HepG2 (cell line): ENCODE data around the gene GPR15. TPM values are rescaled to one million over a fixed set of nuclear protein-coding genes. Genes with fewer than 3 reads are reported as not detected.

Experiments
- ARHGAP35 ChIP-seq: sonication (generic); formaldehyde crosslinking; IDR thresholded peaks from 2 replicates; pipeline ENCODE4 v1.9.0; 2022; ENCODE audit warnings: mild to moderate bottlenecking, inconsistent platforms, moderate library complexity, missing genetic modification reagents, borderline replicate concordance
- CC2D1A ChIP-seq: sonication (generic); formaldehyde crosslinking; IDR thresholded peaks from 2 replicates; pipeline ENCODE4 v1.8.1; 2023; ENCODE audit warnings: mild to moderate bottlenecking, missing genetic modification reagents
- CHCHD3 ChIP-seq: sonication (generic); formaldehyde crosslinking; IDR thresholded peaks from 2 replicates; pipeline ENCODE4 v1.8.0; 2022; ENCODE audit warnings: mild to moderate bottlenecking, missing genetic modification reagents, moderate library complexity
- CREB1 ChIP-seq, 2 experiments: fragments of 450-650 bp in 1 of 2; IDR thresholded peaks; 2 replicates each; pipeline ENCODE4 v1.6.1; 2016 to 2017; ENCODE audit warnings: control low read depth in 1 of 2, mild to moderate bottlenecking in 1 of 2, missing compliant biosample characterization in 1 of 2, missing genetic modification characterization in 1 of 2
- HNRNPUL1 ChIP-seq: fragments of 200-400 bp; formaldehyde crosslinking; IDR thresholded peaks from 2 replicates; pipeline ENCODE4 v1.6.1; 2017; ENCODE audit warnings: low read depth, mild to moderate bottlenecking, low read length, moderate library complexity
- KLF6 ChIP-seq: IDR thresholded peaks from 2 replicates; pipeline ENCODE4 v1.8.0; 2016; ENCODE audit warnings: missing biosample characterization, missing genetic modification reagents
- KMT2B ChIP-seq: IDR thresholded peaks from 2 replicates; pipeline ENCODE4 v1.6.1; 2016; ENCODE audit warnings: missing genetic modification reagents, missing compliant biosample characterization
- PRMT3 ChIP-seq: sonication (generic); formaldehyde crosslinking; IDR thresholded peaks from 2 replicates; pipeline ENCODE4 v1.8.1; 2022; ENCODE audit warnings: low read depth, mild to moderate bottlenecking, moderate library complexity, missing genetic modification reagents, borderline replicate concordance
- SAP130 ChIP-seq: IDR thresholded peaks from 2 replicates; pipeline ENCODE4 v1.6.1; 2016; ENCODE audit warnings: low read depth
- SRY ChIP-seq: sonication (generic); formaldehyde crosslinking; IDR thresholded peaks from 2 replicates; pipeline ENCODE4 v1.8.0; 2022; ENCODE audit warnings: mild to moderate bottlenecking, missing genetic modification reagents
- TARDBP ChIP-seq: sonication (generic); formaldehyde crosslinking; IDR thresholded peaks from 2 replicates; pipeline ENCODE4 v1.8.0; 2022; ENCODE audit warnings: mild to moderate bottlenecking, missing genetic modification reagents
- U2AF1 ChIP-seq: fragments of 200-400 bp; formaldehyde crosslinking; optimal IDR thresholded peaks from 2 replicates; pipeline ENCODE3; 2017; ENCODE audit warnings: mild to moderate bottlenecking, low read depth, low read length
- U2AF2 ChIP-seq: fragments of 200-400 bp; formaldehyde crosslinking; IDR thresholded peaks from 2 replicates; pipeline ENCODE4 v1.6.1; 2017; ENCODE audit warnings: low read depth, mild to moderate bottlenecking, low read length
- ZBTB3 ChIP-seq: sonication (generic); formaldehyde crosslinking; IDR thresholded peaks from 2 replicates; pipeline ENCODE4 v1.4.0; 2020; ENCODE audit warnings: low read depth, mild to moderate bottlenecking, moderate library complexity, missing genetic modification reagents, borderline replicate concordance
- ZFP36L2 ChIP-seq: sonication (generic); formaldehyde crosslinking; IDR thresholded peaks from 2 replicates; pipeline ENCODE4 v1.4.0; 2020; ENCODE audit warnings: missing genetic modification reagents
- ZNF282 ChIP-seq: fragments of 450-650 bp; IDR thresholded peaks from 2 replicates; pipeline ENCODE4 v1.6.1; 2018; ENCODE audit not compliant: partially characterized antibody
- ZNF296 ChIP-seq: sonication (generic); formaldehyde crosslinking; conservative IDR thresholded peaks from 2 replicates; pipeline ENCODE4 v1.5.0; 2020; ENCODE audit warnings: mild to moderate bottlenecking, missing genetic modification reagents
- ZNF34 ChIP-seq: sonication (generic); formaldehyde crosslinking; IDR thresholded peaks from 2 replicates; pipeline ENCODE4 v1.4.0; 2020; ENCODE audit warnings: mild to moderate bottlenecking, missing genetic modification reagents, borderline replicate concordance
- ZNF367 ChIP-seq: sonication (generic); formaldehyde crosslinking; IDR thresholded peaks from 2 replicates; pipeline ENCODE4 v1.4.0; 2020; ENCODE audit warnings: missing genetic modification reagents, borderline replicate concordance
- ZNF619 ChIP-seq: sonication (generic); formaldehyde crosslinking; IDR thresholded peaks from 2 replicates; pipeline ENCODE4 v1.4.0; 2020; ENCODE audit warnings: mild to moderate bottlenecking, missing genetic modification reagents
- ZNF652 ChIP-seq: IDR thresholded peaks from 2 replicates; pipeline ENCODE4 v1.6.1; 2016; ENCODE audit warnings: low read depth, borderline replicate concordance
- ZNF788 ChIP-seq: sonication (generic); formaldehyde crosslinking; IDR thresholded peaks from 2 replicates; pipeline ENCODE4 v1.5.0; 2020; ENCODE audit warnings: mild to moderate bottlenecking, missing genetic modification reagents, borderline replicate concordance
- ZZZ3 ChIP-seq: sonication (generic); formaldehyde crosslinking; IDR thresholded peaks from 2 replicates; pipeline ENCODE4 v1.4.0; 2020; ENCODE audit warnings: missing genetic modification reagents, mild to moderate bottlenecking, borderline replicate concordance
- polyA plus RNA-seq, 8 experiments: library from polyadenylated mRNA; depleted of rRNA in 3 of 8; stranded (reverse) in 7 of 8; unstranded in 1 of 8; fragments of >200 nt; fragmentation: Illumina TruSeq in 4 of 8; extraction: Trizol in 4 of 8; gene quantifications; 2 replicates each; pipeline versions ENCODE4 v1.2.1 to v1.2.3, GENCODE V29; 2011 to 2016; ENCODE audit warnings: low read depth in 4 of 8, missing spikeins in 1 of 8, mixed read lengths in 1 of 8; ENCODE audit not compliant: insufficient read depth in 1 of 8
- total RNA-seq, 5 experiments: library from RNA; depleted of rRNA; stranded (reverse); fragments of >200 nt; fragmentation: Illumina TruSeq; extraction: Trizol; gene quantifications; 2 replicates each; pipeline ENCODE4 v1.2.3, GENCODE V29; 2016; ENCODE audit warnings: low read depth in 1 of 5
- TF ChIP-seq, protein P1 (sequence below): sonication (generic); formaldehyde crosslinking; IDR thresholded peaks from 2 replicates; pipeline ENCODE4 v1.5.0; 2020; ENCODE audit warnings: mild to moderate bottlenecking, low read depth, missing genetic modification reagents, borderline replicate concordance
- TF ChIP-seq, protein P2 (sequence below): sonication (generic); formaldehyde crosslinking; IDR thresholded peaks from 2 replicates; pipeline ENCODE4 v1.5.0; 2020; ENCODE audit warnings: mild to moderate bottlenecking, missing genetic modification reagents, moderate library complexity
- TF ChIP-seq, protein P3 (sequence below): fragments of 450-650 bp; IDR thresholded peaks from 2 replicates; pipeline ENCODE4 v1.6.1; 2017; ENCODE audit warnings: mild to moderate bottlenecking

GPR15 gene
- total and polyA plus RNA-seq, 2 of the 13 experiments (the other 11 are each of a cell fraction or from before 2014, with no cell fraction given): not detected

DNA sequence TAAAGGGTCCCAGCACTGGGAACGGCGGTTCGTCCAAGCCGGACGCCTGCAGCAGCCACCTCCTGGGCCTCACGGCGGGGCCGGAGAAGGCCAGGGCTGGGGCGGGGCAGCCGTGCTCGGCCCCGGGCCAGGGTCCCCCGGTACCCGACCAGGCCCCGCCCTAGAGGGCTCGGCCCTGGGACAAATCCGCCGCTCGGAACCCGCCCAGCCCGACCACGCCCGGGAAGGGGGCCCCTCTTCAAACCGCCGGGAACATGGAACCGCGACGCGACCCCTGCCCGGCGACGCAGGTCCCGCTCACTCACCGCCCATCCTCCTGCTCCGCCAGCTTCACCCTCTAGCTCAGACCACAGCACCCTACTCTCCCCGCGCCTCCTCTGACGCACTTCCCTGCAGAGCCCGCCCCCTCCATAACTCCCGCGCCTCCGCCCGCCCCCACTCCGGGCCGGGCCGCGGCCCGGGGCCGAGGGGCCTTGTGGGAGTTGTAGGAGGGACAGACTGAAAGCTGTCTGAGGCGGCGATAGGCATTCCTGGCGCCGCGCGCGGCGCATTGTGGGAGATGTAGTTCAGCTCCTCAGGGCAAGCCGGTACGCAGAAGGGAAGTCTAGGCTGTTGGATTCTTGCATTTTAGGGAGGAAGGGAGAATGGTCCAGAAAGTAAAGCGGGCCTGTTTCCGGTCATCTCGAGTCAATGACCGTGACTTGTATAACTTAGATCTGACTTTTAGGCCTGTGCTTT is 9.1 kb upstream of the GPR15 start, which contains the start of gene CLDND1 (continued):
- TF ChIP-seq CC2D1A (no peak), ZZZ3 (CRISPR knock-in tag) (no peak), TARDBP (CRISPR knock-in tag) (no peak), CHCHD3 (CRISPR knock-in tag) (no peak), KLF6 (peak; percentile 83), KMT2B (CRISPR knock-in tag) (peak; percentile 63), ZNF367 (no peak), HNRNPUL1 (no peak), ZNF34 (CRISPR knock-in tag) (no peak), PRMT3 (CRISPR knock-in tag) (no peak), CREB1 (IDR thresholded peaks at IDR 0.05) (peak; percentile 65), CREB1 (CRISPR knock-in tag; IDR thresholded peaks at IDR 0.05) (peak; percentile 90), ARHGAP35 (CRISPR knock-in tag) (no peak; the same call in 1 of the 2 replicates), ZNF652 (CRISPR knock-in tag) (no peak), U2AF1 (no peak), ZNF282 (no peak), ZFP36L2 (CRISPR knock-in tag) (no peak), ZNF619 (CRISPR knock-in tag) (no peak), ZNF788 (CRISPR knock-in tag) (peak; percentile 40; the same call in 1 of the 2 replicates), ZNF296 (CRISPR knock-in tag) (no peak), ZBTB3 (CRISPR knock-in tag) (no peak), U2AF2 (no peak), SRY (no peak; the same call in 1 of the 2 replicates), SAP130 (CRISPR knock-in tag) (peak; percentile 72)
- TF ChIP-seq, protein P1, sequence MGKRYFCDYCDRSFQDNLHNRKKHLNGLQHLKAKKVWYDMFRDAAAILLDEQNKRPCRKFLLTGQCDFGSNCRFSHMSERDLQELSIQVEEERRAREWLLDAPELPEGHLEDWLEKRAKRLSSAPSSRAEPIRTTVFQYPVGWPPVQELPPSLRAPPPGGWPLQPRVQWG: no peak
- TF ChIP-seq, protein P2, sequence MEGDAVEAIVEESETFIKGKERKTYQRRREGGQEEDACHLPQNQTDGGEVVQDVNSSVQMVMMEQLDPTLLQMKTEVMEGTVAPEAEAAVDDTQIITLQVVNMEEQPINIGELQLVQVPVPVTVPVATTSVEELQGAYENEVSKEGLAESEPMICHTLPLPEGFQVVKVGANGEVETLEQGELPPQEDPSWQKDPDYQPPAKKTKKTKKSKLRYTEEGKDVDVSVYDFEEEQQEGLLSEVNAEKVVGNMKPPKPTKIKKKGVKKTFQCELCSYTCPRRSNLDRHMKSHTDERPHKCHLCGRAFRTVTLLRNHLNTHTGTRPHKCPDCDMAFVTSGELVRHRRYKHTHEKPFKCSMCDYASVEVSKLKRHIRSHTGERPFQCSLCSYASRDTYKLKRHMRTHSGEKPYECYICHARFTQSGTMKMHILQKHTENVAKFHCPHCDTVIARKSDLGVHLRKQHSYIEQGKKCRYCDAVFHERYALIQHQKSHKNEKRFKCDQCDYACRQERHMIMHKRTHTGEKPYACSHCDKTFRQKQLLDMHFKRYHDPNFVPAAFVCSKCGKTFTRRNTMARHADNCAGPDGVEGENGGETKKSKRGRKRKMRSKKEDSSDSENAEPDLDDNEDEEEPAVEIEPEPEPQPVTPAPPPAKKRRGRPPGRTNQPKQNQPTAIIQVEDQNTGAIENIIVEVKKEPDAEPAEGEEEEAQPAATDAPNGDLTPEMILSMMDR: no peak
- TF ChIP-seq, protein P3, sequence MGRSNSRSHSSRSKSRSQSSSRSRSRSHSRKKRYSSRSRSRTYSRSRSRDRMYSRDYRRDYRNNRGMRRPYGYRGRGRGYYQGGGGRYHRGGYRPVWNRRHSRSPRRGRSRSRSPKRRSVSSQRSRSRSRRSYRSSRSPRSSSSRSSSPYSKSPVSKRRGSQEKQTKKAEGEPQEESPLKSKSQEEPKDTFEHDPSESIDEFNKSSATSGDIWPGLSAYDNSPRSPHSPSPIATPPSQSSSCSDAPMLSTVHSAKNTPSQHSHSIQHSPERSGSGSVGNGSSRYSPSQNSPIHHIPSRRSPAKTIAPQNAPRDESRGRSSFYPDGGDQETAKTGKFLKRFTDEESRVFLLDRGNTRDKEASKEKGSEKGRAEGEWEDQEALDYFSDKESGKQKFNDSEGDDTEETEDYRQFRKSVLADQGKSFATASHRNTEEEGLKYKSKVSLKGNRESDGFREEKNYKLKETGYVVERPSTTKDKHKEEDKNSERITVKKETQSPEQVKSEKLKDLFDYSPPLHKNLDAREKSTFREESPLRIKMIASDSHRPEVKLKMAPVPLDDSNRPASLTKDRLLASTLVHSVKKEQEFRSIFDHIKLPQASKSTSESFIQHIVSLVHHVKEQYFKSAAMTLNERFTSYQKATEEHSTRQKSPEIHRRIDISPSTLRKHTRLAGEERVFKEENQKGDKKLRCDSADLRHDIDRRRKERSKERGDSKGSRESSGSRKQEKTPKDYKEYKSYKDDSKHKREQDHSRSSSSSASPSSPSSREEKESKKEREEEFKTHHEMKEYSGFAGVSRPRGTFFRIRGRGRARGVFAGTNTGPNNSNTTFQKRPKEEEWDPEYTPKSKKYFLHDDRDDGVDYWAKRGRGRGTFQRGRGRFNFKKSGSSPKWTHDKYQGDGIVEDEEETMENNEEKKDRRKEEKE: no peak
